HG03095 (cell line): ENCODE measurements around the gene DUSP5.

Experiments
- ATAC-seq: cut with Tn5 transposase; IDR thresholded peaks from one replicate; pipeline ENCODE4 v1.9.1; 2021; ENCODE audit warnings: moderate library complexity; ENCODE audit not compliant: unreplicated experiment

Gene DUSP5

DNA sequence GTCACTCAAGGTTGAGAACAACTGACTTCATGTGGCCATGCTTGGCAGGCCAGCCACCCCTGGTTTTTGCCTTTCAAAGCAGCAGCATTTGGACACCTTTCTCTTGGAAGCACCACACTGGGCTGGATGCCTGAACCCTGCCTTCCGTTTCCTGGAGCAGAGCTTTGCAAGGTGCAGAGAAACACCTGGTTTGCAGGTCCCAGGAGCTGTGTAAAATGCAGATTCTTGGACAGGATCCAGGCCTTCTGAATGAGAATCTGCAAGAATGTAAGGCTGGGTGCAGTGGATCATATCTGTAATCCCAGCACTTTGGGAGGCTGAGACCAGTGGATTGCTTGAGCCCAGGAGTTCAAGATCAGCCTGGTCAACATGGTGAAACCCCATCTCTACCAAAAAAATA, 18.0 kb upstream of the DUSP5 start:
- no peak for ATAC-seq

DNA sequence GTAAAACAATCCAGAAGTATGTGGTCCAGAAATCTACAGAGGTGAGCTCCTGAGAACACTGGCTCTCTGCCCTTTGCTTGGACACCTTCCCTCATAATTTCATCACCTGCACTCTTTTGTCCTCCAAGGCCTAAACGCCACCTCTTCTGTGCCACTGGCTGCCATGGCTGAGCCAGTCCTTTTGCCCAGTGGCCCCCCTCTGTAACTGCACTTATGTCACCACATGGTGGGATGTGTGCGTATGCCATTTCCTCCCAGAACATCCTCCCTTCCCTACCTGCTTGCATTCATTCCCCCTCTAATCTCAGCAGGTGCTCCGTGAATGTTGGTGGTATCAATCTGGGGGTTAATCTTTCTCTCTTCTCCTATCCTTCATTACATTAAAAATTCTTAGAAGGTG, 17.3 kb upstream of the DUSP5 start:
- no peak for ATAC-seq

GRCh38 chr10:110481919-110482318, 15.8 kb upstream of the DUSP5 start:
- ATAC-seq, result no peak

GRCh38 chr10:110483633-110484032, 14.1 kb upstream of the DUSP5 start:
- no peak for ATAC-seq

DNA sequence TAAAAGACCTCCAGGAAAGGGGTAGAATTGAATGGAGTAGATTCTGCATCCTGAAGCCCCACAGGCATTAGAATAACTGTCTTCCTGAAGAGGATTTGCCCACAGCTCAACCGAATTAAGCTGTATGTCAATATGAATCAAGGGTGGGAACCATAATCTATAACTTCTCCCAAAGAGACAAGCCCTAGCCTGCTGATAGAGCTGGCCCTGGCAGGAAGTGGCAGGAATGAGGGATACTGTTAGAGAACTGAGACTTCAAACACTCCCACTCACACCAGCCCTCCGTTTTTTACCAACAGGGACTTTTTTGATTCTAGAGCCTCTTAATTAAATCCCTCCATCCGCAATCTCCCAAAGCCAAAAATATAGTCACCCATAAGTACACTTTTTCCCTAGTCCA, 12.2 kb upstream of the DUSP5 start:
- no peak for ATAC-seq

GRCh38 chr10:110486680-110487410, 10.9 kb upstream of the DUSP5 start:
- ATAC-seq, result no peak

- no peak for ATAC-seq
Measured at GRCh38 chr10:110487411-110488331, 10.0 kb upstream of the DUSP5 start.

DNA sequence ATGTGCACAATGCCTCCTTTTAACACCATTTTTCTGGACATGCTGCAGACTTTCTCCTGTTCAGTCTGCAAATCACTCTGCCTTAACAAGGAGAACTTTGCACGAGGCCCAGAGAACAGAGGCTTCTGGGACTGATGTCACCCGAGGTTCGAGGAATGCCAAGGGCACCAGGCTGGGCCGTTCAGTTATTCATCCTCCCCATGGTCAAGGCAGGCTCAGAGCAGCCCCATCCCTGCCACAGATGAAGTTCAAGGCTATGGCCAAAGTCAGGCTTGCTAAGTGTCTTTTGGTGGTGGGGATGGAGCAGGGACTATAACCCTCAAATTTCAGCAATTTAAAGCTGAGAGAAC, 9.4 kb upstream of the DUSP5 start:
- no peak for ATAC-seq

GRCh38 chr10:110488940-110489339, 8.8 kb upstream of the DUSP5 start:
- no peak for ATAC-seq

DNA sequence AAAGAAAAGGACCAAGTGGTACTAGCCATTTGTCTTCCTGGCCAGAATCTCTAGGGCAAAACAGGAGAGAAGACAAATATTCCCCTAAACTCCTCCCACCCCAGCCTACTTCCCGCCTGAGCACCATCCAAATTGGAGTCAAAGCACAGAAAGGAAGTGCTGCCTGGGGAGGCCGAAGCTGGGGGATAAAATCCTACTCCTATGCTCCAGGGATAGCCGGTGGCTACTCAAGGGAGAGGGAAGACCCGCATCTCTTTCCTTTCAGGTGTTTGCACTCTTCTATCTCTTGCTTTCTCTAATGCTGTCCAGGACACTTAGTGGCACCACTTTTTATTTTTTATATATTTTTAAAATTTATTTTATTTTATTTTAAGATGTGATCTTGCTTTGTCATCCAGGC, 7.1 kb upstream of the DUSP5 start:
- ATAC-seq, result no peak

- no peak for ATAC-seq
Measured at GRCh38 chr10:110491346-110491745, 6.4 kb upstream of the DUSP5 start.

GRCh38 chr10:110492069-110492822, 5.5 kb upstream of the DUSP5 start:
- ATAC-seq, result peak; percentile 49

DNA sequence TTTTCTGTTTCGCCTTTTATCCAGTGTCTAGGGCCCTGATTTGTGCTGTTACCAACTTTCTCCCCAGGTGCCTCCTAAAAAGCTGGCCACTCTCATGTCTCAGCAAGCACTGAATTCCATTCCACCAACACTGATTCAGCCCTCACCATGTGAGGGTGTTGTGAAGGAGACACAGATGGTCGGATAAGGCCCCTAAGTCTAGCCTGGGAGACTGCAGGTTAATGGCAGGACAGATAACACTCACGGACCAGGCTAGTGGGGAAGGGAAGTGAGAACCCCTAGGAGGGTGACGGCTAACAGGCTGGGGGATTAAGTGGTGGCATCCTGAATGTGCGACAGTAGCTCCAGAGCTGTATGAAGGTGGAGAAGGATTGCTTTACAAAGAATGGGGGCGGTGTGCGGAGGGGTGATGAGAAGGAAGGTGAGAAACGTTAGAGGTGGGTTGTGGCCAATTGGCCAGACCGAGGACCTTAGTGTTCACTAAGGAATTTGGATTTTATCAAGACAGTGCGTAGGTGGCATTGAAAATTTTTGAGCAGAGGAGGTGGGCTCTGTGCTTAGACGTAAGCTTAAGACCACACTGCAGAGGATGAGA, 3.8 kb upstream of the DUSP5 start:
- no peak for ATAC-seq

- ATAC-seq, result no peak
Measured at GRCh38 chr10:110494532-110494931, 3.2 kb upstream of the DUSP5 start.

GRCh38 chr10:110495731-110496552, 1.8 kb upstream of the DUSP5 start:
- ATAC-seq, result no peak

GRCh38 chr10:110496553-110497437, 912 bp upstream of the DUSP5 start:
- no peak for ATAC-seq

DNA sequence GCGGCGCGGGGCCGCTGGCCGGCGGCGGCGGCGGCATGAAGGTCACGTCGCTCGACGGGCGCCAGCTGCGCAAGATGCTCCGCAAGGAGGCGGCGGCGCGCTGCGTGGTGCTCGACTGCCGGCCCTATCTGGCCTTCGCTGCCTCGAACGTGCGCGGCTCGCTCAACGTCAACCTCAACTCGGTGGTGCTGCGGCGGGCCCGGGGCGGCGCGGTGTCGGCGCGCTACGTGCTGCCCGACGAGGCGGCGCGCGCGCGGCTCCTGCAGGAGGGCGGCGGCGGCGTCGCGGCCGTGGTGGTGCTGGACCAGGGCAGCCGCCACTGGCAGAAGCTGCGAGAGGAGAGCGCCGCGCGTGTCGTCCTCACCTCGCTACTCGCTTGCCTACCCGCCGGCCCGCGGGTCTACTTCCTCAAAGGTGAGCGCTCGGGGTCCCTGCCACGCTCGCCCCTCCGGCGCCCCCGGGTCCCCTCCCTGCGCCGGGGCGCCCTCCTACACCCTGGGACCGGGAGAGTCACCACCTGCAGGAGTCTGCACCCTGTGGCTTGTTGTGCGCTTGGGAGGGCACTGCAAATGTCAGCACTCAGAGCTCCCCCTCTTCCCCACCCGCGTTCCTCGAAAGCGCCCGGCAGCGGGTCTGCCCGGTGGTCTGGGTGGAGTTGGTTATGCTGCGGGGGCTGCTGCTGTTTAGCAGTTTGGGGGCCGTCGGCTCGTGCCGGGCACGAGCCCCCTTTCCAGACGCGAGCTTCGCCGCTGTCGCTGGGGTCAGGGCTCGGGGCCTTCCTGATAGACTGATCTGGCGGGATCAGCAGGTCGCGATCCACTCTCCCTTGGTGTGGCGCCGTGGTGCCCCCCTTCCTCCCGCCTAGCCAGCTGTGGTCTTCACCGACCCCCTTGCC, 627 bp downstream of the DUSP5 start:
- peak; percentile 12 for ATAC-seq
